Activated CD8-positive, alpha-beta T cell treated with anti-CD3 and anti-CD28 coated beads for 36 hours (primary cell): ENCODE results near the gene SOST. TPM values are rescaled to one million over a fixed set of nuclear protein-coding genes. Genes with fewer than 3 reads are reported as not detected.

Experiments used
- ATAC-seq: fragments of 200-7000 bp; cut with Tn5 transposase; one replicate; pipeline ENCODE4 v1.10.0; 2021; ENCODE audit warnings: mild to moderate bottlenecking, moderate library complexity
- CTCF ChIA-PET: fragments of 350-600 bp; sonication (Branson Sonifier 250); formaldehyde crosslinking; loops from one replicate; lab custom pipeline; 2021; ENCODE audit warnings: antibody characterized with exemption; lab: Charles Lee
- POLR2A ChIA-PET: fragments of 350-600 bp; sonication (Branson Sonifier 250); formaldehyde crosslinking; loops from one replicate; lab custom pipeline; 2021; ENCODE audit warnings: antibody characterized with exemption; lab: Charles Lee
- DNase-seq: peaks from one replicate; pipeline ENCODE4 v3.0.0-alpha.2; 2020
- H3K27ac Mint-ChIP-seq: one replicate; pipeline ENCODE4 v1.8.0; 2021; ENCODE audit warnings: mild to moderate bottlenecking, mixed read lengths
- H3K27me3 Mint-ChIP-seq: one replicate; pipeline ENCODE4 v1.8.0; 2021; ENCODE audit warnings: mixed read lengths
- H3K36me3 Mint-ChIP-seq: one replicate; pipeline ENCODE4 v1.8.0; 2021; ENCODE audit warnings: low read depth, mixed read lengths
- H3K4me1 Mint-ChIP-seq: one replicate; pipeline ENCODE4 v1.8.0; 2021; ENCODE audit warnings: low read depth, mixed read lengths
- H3K4me3 Mint-ChIP-seq: one replicate; pipeline ENCODE4 v1.8.0; 2021; ENCODE audit warnings: mild to moderate bottlenecking, moderate library complexity, mixed read lengths
- H3K9me3 Mint-ChIP-seq: one replicate; pipeline ENCODE4 v1.8.0; 2021; ENCODE audit warnings: mixed read lengths
- intact Hi-C: fragments of 100-400 bp; cut with micrococcal nuclease; formaldehyde crosslinking; loops from one replicate; pipeline ENCODE4 v1.10.0; 2022
- total RNA-seq, 2 experiments: library from RNA; stranded (reverse); gene quantifications; one replicate each; pipeline ENCODE4 v1.2.3, GENCODE V29; 2021
- TF ChIP-seq, protein P1 (sequence below): fragments of 200-600 bp; IDR thresholded peaks from one replicate; pipeline ENCODE4 v1.8.0; 2022; ENCODE audit warnings: antibody characterized with exemption, mild to moderate bottlenecking

SOST gene
- total RNA-seq, 2 experiments from 2014 or later, result not detected

DNA sequence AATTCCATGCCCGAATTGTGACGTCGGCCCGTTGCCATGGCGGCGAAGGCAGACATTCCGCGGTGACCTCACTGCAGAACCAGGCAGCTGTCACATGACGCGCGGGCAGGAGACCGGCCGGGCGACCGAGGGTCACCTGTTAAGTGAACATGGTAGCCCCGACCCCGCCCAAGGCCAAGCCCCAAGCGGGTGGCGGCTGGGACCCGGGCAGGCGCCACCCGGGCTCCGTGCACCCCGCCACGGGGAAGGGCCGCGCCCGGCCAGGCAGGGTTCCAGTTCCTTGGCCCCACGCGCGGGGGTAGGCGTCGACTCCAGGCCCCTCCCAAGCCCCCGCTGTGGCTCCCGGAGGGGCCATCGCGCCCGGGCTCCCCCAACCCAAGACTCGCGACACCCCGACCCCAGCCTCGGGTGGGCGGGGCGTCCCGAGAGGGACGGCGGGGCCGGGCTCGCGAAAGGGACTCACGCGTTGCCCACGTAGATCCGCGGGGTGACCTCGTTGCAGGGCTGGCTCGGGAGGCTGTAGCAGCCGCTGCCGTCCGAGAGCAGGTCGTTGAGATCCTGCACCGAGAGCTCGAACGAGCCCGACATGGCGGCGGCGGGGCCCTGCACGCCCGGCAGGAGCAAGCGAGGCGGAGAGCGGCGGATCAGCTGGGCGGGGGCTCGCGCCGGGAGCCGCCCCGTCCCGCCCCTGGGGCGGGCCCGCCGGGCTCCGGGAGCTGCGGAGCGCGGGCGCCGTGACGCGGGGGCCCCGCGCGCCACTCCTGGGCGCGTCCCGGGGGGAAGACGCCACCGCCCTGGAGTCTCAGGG is 19.9 kb upstream of the SOST start, which contains the start of gene DUSP3:
Gene DUSP3 (minus strand): TSS at position 641 of the 808 bp plus-strand sequence. CDS start 53 bp downstream, at position 588.
- Mint-ChIP-seq H3K36me3 (peaks cover 6% of the 10 kb centered on the region), H3K4me1 (peaks cover 10% of the 10 kb centered on the region), H3K4me3 (peak within 1 kb of the TSS; percentile 79), H3K9me3 (no peaks in the 10 kb centered on the region), H3K27me3 (peaks cover 27% of the 10 kb centered on the region), H3K27ac (peak within 1 kb of the TSS; percentile 78)
- ChIA-PET POLR2A (interaction anchor here (0.6 kb wide), 1 partner anchor 47 kb away, joined by 3 read pairs; no protein-coding TSS in a partner anchor), CTCF (interaction anchor here (0.9 to 1.6 kb wide), 4 partner anchors 12 to 105 kb away, joined by 3 to 9 read pairs (median 4); no protein-coding TSS in a partner anchor)
- TF ChIP-seq, protein P1, sequence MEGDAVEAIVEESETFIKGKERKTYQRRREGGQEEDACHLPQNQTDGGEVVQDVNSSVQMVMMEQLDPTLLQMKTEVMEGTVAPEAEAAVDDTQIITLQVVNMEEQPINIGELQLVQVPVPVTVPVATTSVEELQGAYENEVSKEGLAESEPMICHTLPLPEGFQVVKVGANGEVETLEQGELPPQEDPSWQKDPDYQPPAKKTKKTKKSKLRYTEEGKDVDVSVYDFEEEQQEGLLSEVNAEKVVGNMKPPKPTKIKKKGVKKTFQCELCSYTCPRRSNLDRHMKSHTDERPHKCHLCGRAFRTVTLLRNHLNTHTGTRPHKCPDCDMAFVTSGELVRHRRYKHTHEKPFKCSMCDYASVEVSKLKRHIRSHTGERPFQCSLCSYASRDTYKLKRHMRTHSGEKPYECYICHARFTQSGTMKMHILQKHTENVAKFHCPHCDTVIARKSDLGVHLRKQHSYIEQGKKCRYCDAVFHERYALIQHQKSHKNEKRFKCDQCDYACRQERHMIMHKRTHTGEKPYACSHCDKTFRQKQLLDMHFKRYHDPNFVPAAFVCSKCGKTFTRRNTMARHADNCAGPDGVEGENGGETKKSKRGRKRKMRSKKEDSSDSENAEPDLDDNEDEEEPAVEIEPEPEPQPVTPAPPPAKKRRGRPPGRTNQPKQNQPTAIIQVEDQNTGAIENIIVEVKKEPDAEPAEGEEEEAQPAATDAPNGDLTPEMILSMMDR, result no peak
- DNase-seq (peak; percentile 72), ATAC-seq (peak; percentile 97)
- intact Hi-C loops, result no loop called here

DNA sequence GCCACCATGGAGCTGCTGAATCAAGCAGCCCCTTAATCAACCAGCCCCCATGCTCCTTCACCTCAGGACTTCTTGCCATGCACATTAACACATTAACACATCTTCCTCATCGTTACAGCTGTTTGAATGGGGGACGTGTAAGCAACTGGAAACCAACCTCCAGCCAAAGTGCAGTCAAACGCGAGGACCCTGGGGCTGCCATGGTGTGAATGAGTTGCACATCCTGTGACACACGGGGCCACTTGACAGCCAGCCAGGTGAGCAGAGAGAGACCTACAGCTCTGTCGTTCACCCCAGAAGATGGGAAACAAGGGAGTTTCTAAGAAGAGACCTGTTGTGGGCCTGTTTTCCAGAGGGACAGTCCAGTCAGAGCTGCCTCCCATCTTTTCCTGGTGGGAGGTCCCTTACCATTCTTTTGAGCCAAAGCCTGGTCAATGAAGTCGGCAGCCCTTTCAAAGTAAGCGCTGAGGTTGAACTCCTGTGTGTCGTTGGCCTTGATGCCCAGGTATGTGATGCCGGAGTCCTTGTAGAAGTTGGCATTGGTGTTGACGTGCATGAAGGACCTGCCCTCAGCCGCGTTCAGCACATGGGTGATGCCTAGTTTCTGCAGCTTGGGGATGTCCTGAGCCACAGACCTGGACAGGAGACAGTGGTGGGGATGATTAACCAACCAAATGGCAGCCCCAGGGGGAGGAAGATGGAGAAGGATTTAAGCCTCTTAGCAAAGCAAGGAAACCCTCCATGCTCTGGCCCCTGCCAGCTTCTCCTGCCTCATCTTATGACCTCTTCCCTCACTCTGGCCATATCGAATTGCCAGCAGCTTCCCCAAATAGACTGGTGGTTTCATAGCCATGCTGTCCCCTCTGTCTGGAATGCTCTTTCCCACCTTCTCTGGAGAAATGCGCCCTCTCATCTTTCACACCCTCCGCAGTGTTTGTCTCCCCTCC is 16.0 kb upstream of the SOST start:
- Mint-ChIP-seq H3K36me3 (peaks cover 22% of the 10 kb centered on the region), H3K4me1 (peaks cover 8% of the 10 kb centered on the region), H3K27me3 (peaks cover 1% of the 10 kb centered on the region), H3K4me3 (no peak overlapping the region), H3K27ac (no peak overlapping the region), H3K9me3 (no peaks in the 10 kb centered on the region)
- TF ChIP-seq, protein P1, result no peak
- ATAC-seq (no peak), DNase-seq (no peak)
- intact Hi-C loops, result no loop called here
- CTCF ChIA-PET, result interaction anchor here (0.8 to 3.4 kb wide), 6 partner anchors 8 to 82 kb away, joined by 3 to 29 read pairs (median 6); partner anchors contain the start of gene CD300LG
- POLR2A ChIA-PET, result no interaction called here

DNA sequence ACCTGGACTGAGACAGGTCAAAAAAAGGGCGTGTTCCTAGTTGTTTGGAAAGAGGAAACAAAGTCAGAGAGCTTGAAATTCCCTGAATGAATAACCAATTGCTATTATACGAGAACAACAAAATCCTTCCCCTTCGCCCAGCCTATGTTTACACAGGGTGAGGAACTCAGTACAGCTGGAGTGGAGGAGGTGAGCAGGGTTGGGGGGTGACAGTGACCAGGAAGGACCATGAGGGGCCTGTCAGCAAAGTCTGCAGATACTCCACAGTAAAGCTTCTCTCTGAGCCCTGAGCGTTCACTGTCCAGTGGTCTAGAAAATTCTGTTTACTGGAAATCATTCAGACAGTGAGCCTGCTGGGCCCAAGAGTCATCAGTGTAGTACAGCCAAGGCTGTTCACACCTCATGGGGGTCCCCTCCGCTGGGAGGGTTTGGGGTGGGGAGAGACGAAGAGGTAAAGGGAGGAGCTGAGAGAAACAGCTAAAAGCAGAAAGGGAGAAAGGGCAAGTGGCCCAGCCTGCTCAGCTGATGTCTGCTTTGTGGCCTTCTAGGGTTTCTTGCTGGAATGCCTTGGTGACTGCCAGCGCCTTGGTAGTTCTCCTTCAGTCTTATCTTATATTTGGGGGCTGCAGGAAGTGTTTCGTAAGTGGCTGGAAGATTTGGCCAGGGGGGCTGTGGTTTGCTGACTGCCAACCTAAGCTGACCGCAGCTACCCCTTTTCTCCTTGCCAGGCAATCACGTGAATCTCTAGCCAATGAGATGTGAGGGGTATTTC is 14.5 kb upstream of the SOST start:
- DNase-seq (no peak), ATAC-seq (no peak)
- H3K27ac Mint-ChIP-seq, result no peak overlapping the region
- no peaks in the 10 kb centered on the region for H3K27me3 Mint-ChIP-seq
- peaks cover 29% of the 10 kb centered on the region for H3K36me3 Mint-ChIP-seq
- intact Hi-C loops, result no loop called here
- peaks cover 3% of the 10 kb centered on the region for H3K4me1 Mint-ChIP-seq
- ChIA-PET CTCF (interaction anchor here (1.0 to 3.4 kb wide), 6 partner anchors 12 to 196 kb away, joined by 3 to 18 read pairs (median 5); partner anchors contain the start of genes CD300LG and SOST), POLR2A (no interaction called here)
- no peak overlapping the region for H3K4me3 Mint-ChIP-seq
- H3K9me3 Mint-ChIP-seq, result no peaks in the 10 kb centered on the region
- TF ChIP-seq, protein P1, result no peak

DNA sequence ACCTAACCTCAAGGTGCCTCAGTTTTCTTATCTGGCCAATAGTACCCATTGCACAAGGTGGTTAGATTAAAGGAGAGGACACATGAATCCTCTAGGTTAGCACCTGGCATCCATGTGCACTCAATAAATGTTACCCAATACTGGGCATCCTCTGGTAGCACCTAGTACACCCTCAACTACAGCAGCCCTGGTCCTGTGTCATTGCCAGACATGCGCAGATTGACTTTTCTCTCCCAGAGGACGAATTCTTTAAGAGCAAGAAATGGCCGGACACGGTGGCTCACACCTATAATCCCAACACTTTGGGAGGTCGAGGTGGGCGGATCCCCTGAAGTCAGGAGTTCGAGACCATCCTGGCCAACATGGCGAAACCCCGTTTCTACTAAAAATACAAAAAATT is 12.9 kb upstream of the SOST start:
- ATAC-seq (no peak), DNase-seq (no peak)
- Mint-ChIP-seq H3K4me3 (no peak overlapping the region), H3K4me1 (no peaks in the 10 kb centered on the region), H3K9me3 (no peaks in the 10 kb centered on the region), H3K27me3 (no peaks in the 10 kb centered on the region), H3K27ac (no peak overlapping the region), H3K36me3 (peaks cover 27% of the 10 kb centered on the region)
- ChIA-PET POLR2A (no interaction called here), CTCF (interaction anchor here (1.7 kb wide), 1 partner anchor 10 kb away, joined by 5 read pairs; no protein-coding TSS in a partner anchor)
- intact Hi-C loops, result no loop called here
- TF ChIP-seq, protein P1, result no peak
